ENCODE measurements around the gene DCANP1. TPM values are rescaled to one million over a fixed set of nuclear protein-coding genes. Genes with fewer than 3 reads are reported as not detected.

DCANP1 gene
- total and polyA plus RNA-seq, 2 experiments from 2014 or later: not detected

- H3K27ac ChIP-seq: peak overlapping the region; percentile 65
- no peak overlapping the region for H2AFZ ChIP-seq
- no peak for TF ChIP-seq CTCF (IDR thresholded peaks at IDR 0.05; ENCODE audit: poor library complexity)
- TF ChIP-seq EZH2phosphoT487 (IDR thresholded peaks at IDR 0.05; ENCODE audit: low read depth, severe bottlenecking, unreplicated experiment): no peak
- no peak for TF ChIP-seq EZH2 (IDR thresholded peaks at IDR 0.05; ENCODE audit: borderline replicate concordance)
- no peaks in the 10 kb centered on the region for H3K36me3 ChIP-seq (replicated peaks; ENCODE audit: insufficient read depth, low read depth)
- H3K9me3 ChIP-seq (ENCODE audit: low read depth): no peaks in the 10 kb centered on the region
- no peaks in the 10 kb centered on the region for H3K79me2 ChIP-seq
- H4K20me1 ChIP-seq (ENCODE audit: insufficient read depth, poor library complexity, severe bottlenecking): no peaks in the 10 kb centered on the region
- no peaks in the 10 kb centered on the region for H3K9me2 ChIP-seq (replicated peaks; ENCODE audit: insufficient read depth)
- no peak overlapping the region for H3K4me2 ChIP-seq
- no peak for DNase-seq (ENCODE audit: low spot score)
- peaks cover 57% of the 10 kb centered on the region for H3K4me1 ChIP-seq (ENCODE audit: insufficient read depth)
- no peaks in the 10 kb centered on the region for H3K27me3 ChIP-seq
- 88% methylated on average over 10 of the region's 10 CpGs for WGBS (ENCODE audit: low lambda C conversion rate, missing lambda C conversion rate)
- H3K4me3 ChIP-seq: no peak overlapping the region
Observed at GRCh38 chr5:135438636-135439221, 8.4 kb downstream of the DCANP1 start.

- H2AFZ ChIP-seq: no peak overlapping the region
- H3K27ac ChIP-seq: peak overlapping the region; percentile 84
- 59% methylated on average over 13 of the region's 13 CpGs for WGBS (ENCODE audit: low lambda C conversion rate, missing lambda C conversion rate)
- H3K27me3 ChIP-seq: no peaks in the 10 kb centered on the region
- H3K4me1 ChIP-seq (ENCODE audit: insufficient read depth): peaks cover 56% of the 10 kb centered on the region
- no peaks in the 10 kb centered on the region for H3K9me3 ChIP-seq (ENCODE audit: low read depth)
- no peaks in the 10 kb centered on the region for H3K79me2 ChIP-seq
- no peak overlapping the region for H3K4me3 ChIP-seq
- DNase-seq (ENCODE audit: low spot score): peak; percentile 72
- H3K4me2 ChIP-seq: no peak overlapping the region
- H3K36me3 ChIP-seq (replicated peaks; ENCODE audit: insufficient read depth, low read depth): no peaks in the 10 kb centered on the region
- TF ChIP-seq EZH2phosphoT487 (IDR thresholded peaks at IDR 0.05; ENCODE audit: low read depth, severe bottlenecking, unreplicated experiment) (no peak), EZH2 (IDR thresholded peaks at IDR 0.05; ENCODE audit: borderline replicate concordance) (no peak), CTCF (IDR thresholded peaks at IDR 0.05; ENCODE audit: poor library complexity) (no peak)
- no peaks in the 10 kb centered on the region for H4K20me1 ChIP-seq (ENCODE audit: insufficient read depth, poor library complexity, severe bottlenecking)
- H3K9me2 ChIP-seq (replicated peaks; ENCODE audit: insufficient read depth): no peaks in the 10 kb centered on the region
Observed at GRCh38 chr5:135437796-135438560, 9.2 kb downstream of the DCANP1 start.

GRCh38 chr5:135437422-135437795 is 9.7 kb downstream of the DCANP1 start:
- WGBS (ENCODE audit: low lambda C conversion rate, missing lambda C conversion rate): 57% methylated on average over 7 of the region's 7 CpGs
- no peaks in the 10 kb centered on the region for H3K36me3 ChIP-seq (replicated peaks; ENCODE audit: insufficient read depth, low read depth)
- no peak overlapping the region for H2AFZ ChIP-seq
- no peak overlapping the region for H3K4me2 ChIP-seq
- peaks cover 53% of the 10 kb centered on the region for H3K4me1 ChIP-seq (ENCODE audit: insufficient read depth)
- no peak overlapping the region for H3K4me3 ChIP-seq
- no peaks in the 10 kb centered on the region for H3K79me2 ChIP-seq
- no peaks in the 10 kb centered on the region for H3K9me3 ChIP-seq (ENCODE audit: low read depth)
- H4K20me1 ChIP-seq (ENCODE audit: insufficient read depth, poor library complexity, severe bottlenecking): no peaks in the 10 kb centered on the region
- no peaks in the 10 kb centered on the region for H3K9me2 ChIP-seq (replicated peaks; ENCODE audit: insufficient read depth)
- H3K27ac ChIP-seq: peak overlapping the region; percentile 84
- TF ChIP-seq EZH2phosphoT487 (IDR thresholded peaks at IDR 0.05; ENCODE audit: low read depth, severe bottlenecking, unreplicated experiment) (no peak), EZH2 (IDR thresholded peaks at IDR 0.05; ENCODE audit: borderline replicate concordance) (no peak), CTCF (IDR thresholded peaks at IDR 0.05; ENCODE audit: poor library complexity) (no peak)
- no peak for DNase-seq (ENCODE audit: low spot score)
- no peaks in the 10 kb centered on the region for H3K27me3 ChIP-seq
